H1 (cell line): ENCODE results near the gene DTX3. TPM values are rescaled to one million over a fixed set of nuclear protein-coding genes. Genes with fewer than 3 reads are reported as not detected.
A peak's percentile ranks its signal among the peaks of the same experiment; 100 is the strongest.

Experiments used
- CTCF ChIA-PET: fragments of 300-600 bp; sonication (Branson Sonifier 250); formaldehyde crosslinking; loops from one replicate; lab custom pipeline; 2021; ENCODE audit not compliant: partially characterized antibody; lab: Charles Lee
- POLR2A ChIA-PET: fragments of 300-600 bp; sonication (Branson Sonifier 250); formaldehyde crosslinking; loops from one replicate; lab custom pipeline; 2021; ENCODE audit warnings: inconsistent platforms; ENCODE audit not compliant: partially characterized antibody; lab: Charles Lee
- DNase-seq, 2 experiments: peaks; one replicate each; pipeline versions ENCODE4 v3.0.0 to v3.0.0-alpha.2; 2010 to 2022; ENCODE audit warnings: low spot score in 2 of 2, low read depth in 1 of 2, mixed read lengths in 1 of 2
- FAIRE-seq: peaks from 2 replicates; lab custom pipeline; 2011; peaks lifted over from hg19 to GRCh38; lab: Jason Lieb, UNC
- H2AFZ ChIP-seq: 2 replicates; pipeline ENCODE4 v1.8.1; 2012; ENCODE audit warnings: low read length, inconsistent platforms
- H2AK5ac ChIP-seq: 2 replicates; pipeline ENCODE4 v1.6.1; 2013; ENCODE audit warnings: low read depth, low read length
- H2BK120ac ChIP-seq: replicated peaks from 2 replicates; pipeline ENCODE3; 2013; ENCODE audit warnings: low read depth, low read length, inconsistent platforms
- H2BK12ac ChIP-seq: 2 replicates; pipeline ENCODE4 v1.6.1; 2013; ENCODE audit warnings: low read depth, low read length
- H2BK15ac ChIP-seq: 2 replicates; pipeline ENCODE4 v1.6.1; 2013; ENCODE audit warnings: low read length
- H2BK20ac ChIP-seq: 2 replicates; pipeline ENCODE4 v1.6.1; 2013; ENCODE audit warnings: low read length
- H2BK5ac ChIP-seq: 2 replicates; pipeline ENCODE4 v1.6.1; 2013; ENCODE audit warnings: low read depth, low read length
- H3K14ac ChIP-seq: 2 replicates; pipeline ENCODE4 v1.6.1; 2013; ENCODE audit warnings: inconsistent platforms; ENCODE audit not compliant: insufficient read length
- H3K18ac ChIP-seq: 2 replicates; pipeline ENCODE4 v1.6.1; 2013; ENCODE audit warnings: low read length; ENCODE audit errors: extremely low read depth
- H3K23ac ChIP-seq: 2 replicates; pipeline ENCODE4 v1.6.1; 2013; ENCODE audit warnings: inconsistent platforms; ENCODE audit not compliant: insufficient read length
- H3K23me2 ChIP-seq: 2 replicates; pipeline ENCODE4 v1.6.1; 2013; ENCODE audit warnings: low read depth, low read length
- H3K27ac ChIP-seq: 2 replicates; pipeline ENCODE4 v1.6.1; 2011; ENCODE audit warnings: low read depth, low read length, inconsistent platforms
- H3K27me3 ChIP-seq, 4 experiments: replicated peaks in 1 of 4; 1 replicate in 1 of 4; 2 replicates in 3 of 4; pipeline versions ENCODE4 v1.6.1 to v1.8.1; 2011 to 2013; ENCODE audit warnings: low read length in 3 of 4, mild to moderate bottlenecking in 3 of 4, inconsistent platforms in 2 of 4, mixed read lengths in 2 of 4, moderate library complexity in 1 of 4; ENCODE audit not compliant: control insufficient read depth in 3 of 4, insufficient read depth in 3 of 4; ENCODE audit errors: extremely low read depth in 1 of 4
- H3K36me3 ChIP-seq, 4 experiments: 2 replicates each; pipeline versions ENCODE4 v1.6.1 to v1.8.1; 2011 to 2013; ENCODE audit warnings: mild to moderate bottlenecking in 4 of 4, low read length in 3 of 4, moderate library complexity in 2 of 4, control low read depth in 1 of 4, inconsistent platforms in 1 of 4; ENCODE audit not compliant: insufficient read depth in 4 of 4, control insufficient read depth in 2 of 4
- H3K4ac ChIP-seq: replicated peaks from 2 replicates; pipeline ENCODE3; 2013; ENCODE audit warnings: low read length, low read depth, mixed read lengths, inconsistent platforms; ENCODE audit not compliant: insufficient read length
- H3K4me1 ChIP-seq, 4 experiments: replicated peaks in 1 of 4; 1 replicate in 1 of 4; 2 replicates in 3 of 4; pipeline versions ENCODE4 v1.6.1 to v1.8.1; 2011 to 2013; ENCODE audit warnings: low read length in 3 of 4, inconsistent platforms in 2 of 4, mixed read lengths in 1 of 4; ENCODE audit not compliant: insufficient read depth in 4 of 4, control insufficient read depth in 3 of 4
- H3K4me2 ChIP-seq, 2 experiments: 2 replicates each; pipeline versions ENCODE4 v1.6.1 to v1.8.1; 2011 to 2013; ENCODE audit warnings: low read depth in 2 of 2, low read length in 2 of 2, control low read depth in 1 of 2, inconsistent platforms in 1 of 2, mild to moderate bottlenecking in 1 of 2; ENCODE audit not compliant: insufficient read depth in 1 of 2
- H3K4me3 ChIP-seq, 4 experiments: fragments of 200-600, 300-600 bp in 1 of 4; sonication (generic), shearing (Covaris generic), sonication (Bioruptor Twin) in 1 of 4; 2 replicates each; pipeline versions ENCODE4 v1.5.1 to v1.8.1; 2011 to 2016; ENCODE audit warnings: low read length in 4 of 4, low read depth in 3 of 4, control low read depth in 2 of 4, inconsistent platforms in 2 of 4, mild to moderate bottlenecking in 2 of 4, mixed read lengths in 1 of 4, moderate library complexity in 1 of 4; ENCODE audit not compliant: insufficient read depth in 2 of 4; ENCODE audit errors: extremely low read depth in 1 of 4
- H3K56ac ChIP-seq: replicated peaks from 2 replicates; pipeline ENCODE3; 2013; ENCODE audit warnings: low read depth, mild to moderate bottlenecking, mixed read lengths, low read length, inconsistent platforms; ENCODE audit not compliant: insufficient read length
- H3K79me1 ChIP-seq: 2 replicates; pipeline ENCODE4 v1.6.1; 2013; ENCODE audit warnings: low read depth, low read length, control low read depth
- H3K79me2 ChIP-seq, 2 experiments: 2 replicates each; pipeline versions ENCODE4 v1.6.1 to v1.8.1; 2012 to 2013; ENCODE audit warnings: low read length in 2 of 2, mild to moderate bottlenecking in 2 of 2, inconsistent platforms in 1 of 2; ENCODE audit not compliant: insufficient read depth in 2 of 2, control insufficient read depth in 1 of 2
- H3K9ac ChIP-seq, 4 experiments: replicated peaks in 1 of 4; 1 replicate in 1 of 4; 2 replicates in 3 of 4; pipeline versions ENCODE4 v1.6.1 to v1.8.1; 2011 to 2013; ENCODE audit warnings: low read depth in 3 of 4, low read length in 3 of 4, control low read depth in 2 of 4, mild to moderate bottlenecking in 2 of 4, moderate library complexity in 2 of 4, inconsistent platforms in 1 of 4; ENCODE audit errors: extremely low read depth in 1 of 4
- H3K9me3 ChIP-seq, 2 experiments: 2 replicates each; pipeline versions ENCODE4 v1.6.1 to v1.8.1; 2012 to 2013; ENCODE audit warnings: mild to moderate bottlenecking in 2 of 2, moderate library complexity in 2 of 2, control low read depth in 1 of 2, inconsistent platforms in 1 of 2, low read depth in 1 of 2, low read length in 1 of 2, mixed read lengths in 1 of 2; ENCODE audit not compliant: insufficient read depth in 2 of 2
- H4K20me1 ChIP-seq, 2 experiments: replicated peaks in 1 of 2; 2 replicates each; pipeline versions ENCODE3 to v1.8.1; 2011 to 2013; ENCODE audit warnings: inconsistent platforms in 2 of 2, low read length in 2 of 2, mild to moderate bottlenecking in 1 of 2; ENCODE audit not compliant: insufficient read depth in 2 of 2, control insufficient read depth in 1 of 2
- H4K5ac ChIP-seq: 2 replicates; pipeline ENCODE4 v1.6.1; 2013; ENCODE audit warnings: low read length, low read depth, mixed read lengths, inconsistent platforms; ENCODE audit not compliant: insufficient read length
- H4K8ac ChIP-seq: 2 replicates; pipeline ENCODE4 v1.8.0; 2013; ENCODE audit warnings: mild to moderate bottlenecking, moderate library complexity, low read length, inconsistent platforms; ENCODE audit not compliant: insufficient read depth; ENCODE audit errors: extremely low read depth
- H4K91ac ChIP-seq: replicated peaks from 2 replicates; pipeline ENCODE3; 2013; ENCODE audit warnings: low read length, mixed read lengths, inconsistent platforms; ENCODE audit not compliant: insufficient read length
- BACH1 ChIP-seq: IDR thresholded peaks from 2 replicates; pipeline ENCODE4 v1.6.1; 2012; ENCODE audit warnings: low read length, improper control_type of control experiment
- EZH2 ChIP-seq: fragments of 200-600 bp; sonication (generic); IDR thresholded peaks from 2 replicates; pipeline ENCODE4 v1.7.1; 2012; ENCODE audit warnings: low read depth, mild to moderate bottlenecking, moderate library complexity, low read length, inconsistent platforms; ENCODE audit not compliant: severe bottlenecking
- HDAC2 ChIP-seq, 2 experiments: fragments of 300-600 bp in 1 of 2; sonication (generic) in 1 of 2; IDR thresholded peaks; 2 replicates each; pipeline ENCODE4 v1.6.1; 2011 to 2012; ENCODE audit warnings: low read depth in 2 of 2, low read length in 2 of 2, mild to moderate bottlenecking in 2 of 2, moderate library complexity in 2 of 2, borderline replicate concordance in 1 of 2, inconsistent platforms in 1 of 2
- POU5F1 ChIP-seq: IDR thresholded peaks from 2 replicates; pipeline ENCODE4 v1.6.1; 2011; ENCODE audit warnings: low read depth, mild to moderate bottlenecking, low read length, moderate library complexity
- TAF1 ChIP-seq: IDR thresholded peaks from 2 replicates; pipeline ENCODE4 v1.6.1; 2011; ENCODE audit warnings: mild to moderate bottlenecking, low read depth, low read length
- TAF7 ChIP-seq: optimal IDR thresholded peaks from 2 replicates; pipeline ENCODE3; 2011; ENCODE audit warnings: low read depth, mild to moderate bottlenecking, inconsistent platforms, low read length, moderate library complexity, borderline replicate concordance
- YY1 ChIP-seq: IDR thresholded peaks from 2 replicates; pipeline ENCODE4 v1.6.1; 2011; ENCODE audit warnings: low read depth, mild to moderate bottlenecking, low read length
- WGBS, 2 experiments: shearing (Covaris generic) in 1 of 2; methylation state at CpG; one replicate each; pipeline versions ENCODE4 v1.1.6 to v1.1.7; 2013 to 2015; ENCODE audit warnings: low lambda C conversion rate in 2 of 2, mixed read lengths in 2 of 2, inconsistent platforms in 1 of 2, low coverage in 1 of 2, missing lambda C conversion rate in 1 of 2; ENCODE audit not compliant: insufficient replicate concordance in 2 of 2, insufficient coverage in 1 of 2, insufficient read length in 1 of 2; ENCODE audit errors: extremely low coverage in 1 of 2, missing lambda C conversion rate in 1 of 2; 5-methylcytosine and 5-hydroxymethylcytosine counted together
- polyA plus RNA-seq, 7 experiments: library from polyadenylated mRNA; depleted of rRNA in 3 of 7; stranded (reverse) in 5 of 7; unstranded in 2 of 7; fragments of >200 nt in 5 of 7; fragments of 200-250 nt in 2 of 7; gene quantifications; 1 replicate in 5 of 7; 2 replicates in 1 of 7; 4 replicates in 1 of 7; pipeline versions ENCODE4 v1.2.1 to v1.2.3, GENCODE V29; 2011 to 2013; ENCODE audit warnings: missing spikeins in 2 of 7, mixed read lengths in 2 of 7
- total RNA-seq: library from RNA; stranded (reverse); fragmentation: NEBNext Ultra II Directional; extraction: Animal tissue kit (Norgen Biotek cat#: 25700); gene quantifications from 2 replicates; pipeline ENCODE4 v1.2.1, GENCODE V29; 2021
- TF ChIP-seq, protein P1 (sequence below), 3 experiments: IDR thresholded peaks; 1 replicate in 2 of 3; 2 replicates in 1 of 3; pipeline versions ENCODE4 v1.5.1 to v1.6.1; 2011; ENCODE audit warnings: low read length in 3 of 3, mild to moderate bottlenecking in 3 of 3, inconsistent platforms in 2 of 3, low read depth in 1 of 3, moderate library complexity in 1 of 3; ENCODE audit not compliant: insufficient read depth in 1 of 3; ENCODE audit errors: control extremely low read depth in 1 of 3

The DTX3 gene
- total and polyA plus RNA-seq, 2 of the 8 experiments (the other 6 are each of a cell fraction or from before 2014, with no cell fraction given), result 41.8 to 92.5 TPM

GRCh38 chr12:57604992-57605810 is 577 bp downstream of the DTX3 start:
- peaks cover 0 to 10% of the 10 kb centered on the region in 2 experiments; a peak in 1 of 4 replicates for H3K79me2 ChIP-seq
- H3K4ac ChIP-seq, result no peak overlapping the region
- no peaks in the 10 kb centered on the region; the same call in 1 of the 2 replicates for H3K79me1 ChIP-seq
- peak overlapping the region; percentile 49 for H3K56ac ChIP-seq
- POLR2A ChIA-PET, result interaction anchor here (0.6 to 7.7 kb wide), 11 partner anchors 9 to 469 kb away, joined by 3 to 60 read pairs (median 3); partner anchors contain the start of genes AGAP2, PIP4K2C and TSPAN31
- CTCF ChIA-PET, result interaction anchor here (0.6 to 12.5 kb wide), 8 partner anchors 15 to 1744 kb away, joined by 3 to 124 read pairs (median 4); partner anchors contain the start of gene PIP4K2C
- H2AK5ac ChIP-seq, result no peak overlapping the region
- H2BK120ac ChIP-seq, result no peak overlapping the region
- H3K27ac ChIP-seq, result no peak overlapping the region; the same call in 1 of the 2 replicates
- H3K23me2 ChIP-seq, result peaks cover 19% of the 10 kb centered on the region
- 8% methylated on average over 23 of the region's 25 CpGs; no CpG with 5 or more reads in 1 of the 2 experiments for WGBS, 2 experiments
- H3K4me1 ChIP-seq, result peaks cover 7 to 11% (median 9%) of the 10 kb centered on the region in 4 experiments
- H4K20me1 ChIP-seq, result peaks cover 0 to 2% of the 10 kb centered on the region in 2 experiments
- no peak overlapping the region for H3K14ac ChIP-seq
- no peak overlapping the region for H2BK5ac ChIP-seq
- no peak overlapping the region for H2BK12ac ChIP-seq
- H2BK20ac ChIP-seq, result no peak overlapping the region
- peak overlapping the region; percentile 55 to 71 (median 58); a peak in 5 of 7 replicates for H3K9ac ChIP-seq
- H4K8ac ChIP-seq, result peak overlapping the region; percentile 79
- DNase-seq, result peak in 1 of 2 experiments; percentile 60
- H4K91ac ChIP-seq, result peak overlapping the region; percentile 15
- peaks cover 5 to 19% (median 10%) of the 10 kb centered on the region in 4 experiments; a peak in 4 of 8 replicates for H3K36me3 ChIP-seq
- FAIRE-seq, result no peak
- H3K18ac ChIP-seq, result no peak overlapping the region
- H2BK15ac ChIP-seq, result no peak overlapping the region; the same call in 1 of the 2 replicates
- no peak overlapping the region for H3K23ac ChIP-seq
- no peaks in the 10 kb centered on the region for H3K9me3 ChIP-seq
- H3K4me3 ChIP-seq, result peak overlapping the region; percentile 53 to 84 (median 78)
- no peak overlapping the region for H4K5ac ChIP-seq
- peaks cover 0 to 8% (median under 1%) of the 10 kb centered on the region in 4 experiments; a peak in 3 of 7 replicates for H3K27me3 ChIP-seq
- peak overlapping the region; percentile 80 to 83 for H3K4me2 ChIP-seq
- no peak overlapping the region for H2AFZ ChIP-seq
- TF ChIP-seq YY1 (no peak), EZH2 (no peak), HDAC2 (IDR thresholded peaks at IDR 0.05; ENCODE audit: borderline replicate concordance in 1 of 2, low read depth in 2 of 2, low read length in 2 of 2) (no peak), TAF1 (peak; percentile 65; the same call in 1 of the 2 replicates), BACH1 (no peak), TAF7 (no peak), POU5F1 (no peak)
- TF ChIP-seq, protein P1, sequence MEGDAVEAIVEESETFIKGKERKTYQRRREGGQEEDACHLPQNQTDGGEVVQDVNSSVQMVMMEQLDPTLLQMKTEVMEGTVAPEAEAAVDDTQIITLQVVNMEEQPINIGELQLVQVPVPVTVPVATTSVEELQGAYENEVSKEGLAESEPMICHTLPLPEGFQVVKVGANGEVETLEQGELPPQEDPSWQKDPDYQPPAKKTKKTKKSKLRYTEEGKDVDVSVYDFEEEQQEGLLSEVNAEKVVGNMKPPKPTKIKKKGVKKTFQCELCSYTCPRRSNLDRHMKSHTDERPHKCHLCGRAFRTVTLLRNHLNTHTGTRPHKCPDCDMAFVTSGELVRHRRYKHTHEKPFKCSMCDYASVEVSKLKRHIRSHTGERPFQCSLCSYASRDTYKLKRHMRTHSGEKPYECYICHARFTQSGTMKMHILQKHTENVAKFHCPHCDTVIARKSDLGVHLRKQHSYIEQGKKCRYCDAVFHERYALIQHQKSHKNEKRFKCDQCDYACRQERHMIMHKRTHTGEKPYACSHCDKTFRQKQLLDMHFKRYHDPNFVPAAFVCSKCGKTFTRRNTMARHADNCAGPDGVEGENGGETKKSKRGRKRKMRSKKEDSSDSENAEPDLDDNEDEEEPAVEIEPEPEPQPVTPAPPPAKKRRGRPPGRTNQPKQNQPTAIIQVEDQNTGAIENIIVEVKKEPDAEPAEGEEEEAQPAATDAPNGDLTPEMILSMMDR (IDR thresholded peaks at IDR 0.05; ENCODE audit: control extremely low read depth in 1 of 3, insufficient read depth in 1 of 3, low read depth in 1 of 3, low read length in 3 of 3), result no peak
